GM23338 (cell line): Measurements from ENCODE around the gene TAF4. TPM values are rescaled to one million over a fixed set of nuclear protein-coding genes. Genes with fewer than 3 reads are reported as not detected.

Source experiments
- ATAC-seq: fragments of 200-7000 bp; cut with Tn5 transposase; 3 replicates; pipeline ENCODE4 v1.9.1; 2020
- DNase-seq: peaks from one replicate; pipeline ENCODE4 v3.0.0-alpha.2; 2015; ENCODE audit warnings: low spot score
- H2AFZ ChIP-seq: fragments of 200-600 bp; sonication (generic); 2 replicates; pipeline ENCODE4 v1.8.0; 2016; ENCODE audit warnings: antibody characterized with exemption, mild to moderate bottlenecking, moderate library complexity
- H3F3A ChIP-seq: fragments of 200-600 bp; sonication (generic); replicated peaks from 2 replicates; pipeline ENCODE4 v1.8.0; 2017; ENCODE audit warnings: antibody characterized with exemption, mixed run types, low read depth
- H3K27ac ChIP-seq: fragments of 200-600 bp; sonication (generic); 2 replicates; pipeline ENCODE4 v1.6.1; 2016; ENCODE audit warnings: low read depth
- H3K27me3 ChIP-seq: fragments of 200-600 bp; sonication (generic); 2 replicates; pipeline ENCODE4 v1.8.0; 2016; ENCODE audit warnings: mild to moderate bottlenecking, mixed run types, moderate library complexity; ENCODE audit not compliant: insufficient read depth
- H3K36me3 ChIP-seq: fragments of 200-600 bp; sonication (generic); 2 replicates; pipeline ENCODE4 v1.8.0; 2016; ENCODE audit warnings: mild to moderate bottlenecking; ENCODE audit not compliant: insufficient read depth
- H3K4me1 ChIP-seq: fragments of 200-600 bp; sonication (generic); 2 replicates; pipeline ENCODE4 v1.8.0; 2016; ENCODE audit warnings: mild to moderate bottlenecking, moderate library complexity; ENCODE audit not compliant: insufficient read depth
- H3K4me2 ChIP-seq: fragments of 200-600 bp; sonication (generic); 2 replicates; pipeline ENCODE4 v1.7.1; 2017; ENCODE audit warnings: mixed run types
- H3K4me3 ChIP-seq: fragments of 200-600 bp; sonication (generic); 2 replicates; pipeline ENCODE4 v1.6.1; 2016; ENCODE audit warnings: mixed run types
- H3K79me2 ChIP-seq: fragments of 200-600 bp; sonication (generic); replicated peaks from 2 replicates; pipeline ENCODE4 v1.8.0; 2017; ENCODE audit warnings: mild to moderate bottlenecking; ENCODE audit not compliant: insufficient read depth
- H3K9me2 ChIP-seq: fragments of 200-600 bp; sonication (generic); 2 replicates; pipeline ENCODE4 v1.8.0; 2017; ENCODE audit not compliant: insufficient read depth
- H4K20me1 ChIP-seq: fragments of 200-600 bp; sonication (generic); replicated peaks from 2 replicates; pipeline ENCODE4 v1.8.0; 2017; ENCODE audit warnings: mild to moderate bottlenecking; ENCODE audit not compliant: insufficient read depth
- H3K27ac Mint-ChIP-seq: 2 replicates; pipeline ENCODE4 v1.8.0; 2020; ENCODE audit warnings: inconsistent platforms, mild to moderate bottlenecking, moderate library complexity, mixed read lengths
- H3K27me3 Mint-ChIP-seq: 3 replicates; pipeline ENCODE4 v1.8.0; 2022; ENCODE audit warnings: low read depth, mild to moderate bottlenecking, moderate library complexity, mixed read lengths, inconsistent platforms; ENCODE audit not compliant: insufficient read depth, poor library complexity
- H3K36me3 Mint-ChIP-seq: 3 replicates; pipeline ENCODE4 v1.8.0; 2021; ENCODE audit warnings: low read depth, mild to moderate bottlenecking, inconsistent platforms, moderate library complexity, mixed read lengths
- H3K4me1 Mint-ChIP-seq: 3 replicates; pipeline ENCODE4 v1.8.0; 2020; ENCODE audit warnings: mild to moderate bottlenecking, inconsistent platforms, mixed read lengths
- H3K4me3 Mint-ChIP-seq: 3 replicates; pipeline ENCODE4 v1.8.0; 2021; ENCODE audit warnings: moderate library complexity, mild to moderate bottlenecking, inconsistent platforms, mixed read lengths
- H3K9me3 Mint-ChIP-seq: 3 replicates; pipeline ENCODE4 v1.8.0; 2020; ENCODE audit warnings: moderate library complexity, mild to moderate bottlenecking, inconsistent platforms, mixed read lengths
- CTCF ChIP-seq, 2 experiments: fragments of 200-600 bp in 1 of 2; sonication (generic) in 1 of 2; conservative IDR thresholded peaks; 2 replicates each; pipeline versions ENCODE4 v1.5.1 to v1.6.1; 2016 to 2017; ENCODE audit warnings: antibody characterized with exemption in 2 of 2, low read depth in 2 of 2, mild to moderate bottlenecking in 2 of 2, moderate library complexity in 1 of 2
- EZH2 ChIP-seq: fragments of 200-600 bp; sonication (generic); IDR thresholded peaks from one replicate; pipeline ENCODE4 v1.8.0; 2017; ENCODE audit warnings: antibody characterized with exemption, mild to moderate bottlenecking, low read depth; ENCODE audit not compliant: unreplicated experiment
- EZH2phosphoT487 ChIP-seq: fragments of 200-600 bp; sonication (generic); IDR thresholded peaks from one replicate; pipeline ENCODE4 v1.8.1; 2018; ENCODE audit warnings: antibody characterized with exemption; ENCODE audit not compliant: unreplicated experiment
- JUNB ChIP-seq: IDR thresholded peaks from one replicate; pipeline ENCODE4 v1.6.1; 2016; ENCODE audit warnings: antibody characterized with exemption; ENCODE audit not compliant: unreplicated experiment
- NANOG ChIP-seq: IDR thresholded peaks from 2 replicates; pipeline ENCODE4 v1.6.1; 2016; ENCODE audit warnings: antibody characterized with exemption, borderline replicate concordance
- POLR2AphosphoS5 ChIP-seq: IDR thresholded peaks from 2 replicates; pipeline ENCODE4 v1.6.1; 2016; ENCODE audit warnings: antibody characterized with exemption, low read depth
- REST ChIP-seq: IDR thresholded peaks from one replicate; pipeline ENCODE4 v1.6.1; 2018; ENCODE audit warnings: antibody characterized with exemption; ENCODE audit not compliant: unreplicated experiment
- ZNF114 ChIP-seq: fragments of 250-450 bp; sonication (Bioruptor Pico); IDR thresholded peaks from 2 replicates; pipeline ENCODE4 v1.5.0; 2020; ENCODE audit warnings: mild to moderate bottlenecking, moderate library complexity
- ZNF331 ChIP-seq: fragments of 250-450 bp; sonication (Bioruptor Pico); IDR thresholded peaks from 2 replicates; pipeline ENCODE4 v1.5.0; 2020; ENCODE audit warnings: low read depth, mild to moderate bottlenecking, moderate library complexity
- polyA plus RNA-seq: library from polyadenylated mRNA; unstranded; fragments of >200 nt; fragmentation: Nextera tagmentation; extraction: Ambion mirVana; gene quantifications from 2 replicates; pipeline ENCODE4 v1.2.1, GENCODE V29; 2016
- total RNA-seq: library from RNA; depleted of rRNA; stranded (reverse); fragments of >200 nt; shearing (Covaris generic); gene quantifications from 2 replicates; pipeline ENCODE4 v1.2.3, GENCODE V29; 2014
- TF ChIP-seq, protein P1 (sequence below): fragments of 250-450 bp; sonication (Bioruptor Pico); IDR thresholded peaks from 2 replicates; pipeline ENCODE4 v1.5.0; 2020; ENCODE audit warnings: mild to moderate bottlenecking, moderate library complexity

The TAF4 gene
- total and polyA plus RNA-seq, 2 experiments from 2014 or later, result 7.2 to 60.0 TPM

DNA sequence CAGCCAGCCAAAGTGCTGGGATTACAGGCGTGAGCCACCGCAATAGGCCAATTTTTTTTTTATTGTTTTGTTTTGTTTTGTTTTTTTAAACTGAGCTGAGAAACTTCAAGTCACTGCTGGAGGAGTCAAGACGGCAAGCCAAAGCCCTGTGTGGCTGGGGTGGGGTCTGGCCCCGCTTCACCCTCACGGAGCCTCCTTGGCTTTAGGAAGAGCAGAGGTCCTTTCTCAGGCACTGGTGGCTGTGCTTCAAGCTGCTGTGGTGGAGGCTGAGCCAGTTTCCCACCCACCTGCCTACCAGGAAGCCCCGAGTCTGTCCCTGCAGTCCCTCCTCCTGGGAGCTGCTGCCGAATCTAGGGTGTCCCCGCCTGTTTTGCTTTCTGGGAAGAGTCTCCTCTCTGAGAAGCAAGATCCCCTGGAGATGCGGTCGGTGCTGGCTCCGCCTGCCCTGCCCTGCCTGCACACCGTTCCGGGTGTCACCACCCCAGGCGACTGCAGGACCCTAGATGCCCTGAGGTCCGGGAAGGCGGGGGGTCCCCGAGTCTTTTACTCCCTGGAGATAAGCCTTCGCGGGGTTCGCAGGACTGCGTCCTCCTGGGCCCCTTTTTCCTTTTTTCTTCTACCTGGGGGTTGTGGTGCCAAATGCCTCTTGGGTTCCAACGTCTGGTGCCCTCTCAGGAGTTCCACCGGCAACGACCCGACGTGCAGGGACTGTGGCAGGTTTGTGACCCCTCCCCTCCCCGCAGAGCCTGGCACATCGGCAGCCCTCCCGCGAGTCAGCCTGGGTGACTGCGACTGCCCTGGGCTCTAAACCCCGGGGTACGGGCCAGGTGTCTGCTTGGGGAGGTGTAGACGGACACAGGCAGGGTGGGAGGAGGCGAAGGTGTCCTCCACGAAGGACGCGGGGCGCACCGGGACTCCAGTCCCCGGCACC is 100.7 kb downstream of the TAF4 start:
- Mint-ChIP-seq H3K27ac (no peak overlapping the region), H3K27me3 (peaks cover 5% of the 10 kb centered on the region)
- peak overlapping the region; percentile 73 for H3K4me2 ChIP-seq

More for the DNA sequence above, 100.7 kb downstream of the TAF4 start:
- Mint-ChIP-seq H3K9me3 (no peaks in the 10 kb centered on the region), H3K4me3 (no peak overlapping the region), H3K4me1 (peaks cover 8% of the 10 kb centered on the region; the same call in 2 of the 3 replicates), H3K36me3 (no peaks in the 10 kb centered on the region)
- H2AFZ ChIP-seq, result no peak overlapping the region
- no peaks in the 10 kb centered on the region; the same call in 1 of the 2 replicates for H3F3A ChIP-seq
- no peaks in the 10 kb centered on the region for H3K27me3 ChIP-seq
- H4K20me1 ChIP-seq, result no peaks in the 10 kb centered on the region
- no peak overlapping the region for H3K27ac ChIP-seq
- no peaks in the 10 kb centered on the region; the same call in 1 of the 2 replicates for H3K4me1 ChIP-seq
- H3K36me3 ChIP-seq, result no peaks in the 10 kb centered on the region
- peak; percentile 37 for DNase-seq
- H3K79me2 ChIP-seq, result no peaks in the 10 kb centered on the region
- peak overlapping the region; percentile 47 for H3K4me3 ChIP-seq
- TF ChIP-seq POLR2AphosphoS5 (no peak), JUNB (no peak), NANOG (no peak), ZNF331 (no peak), CTCF (conservative IDR thresholded peaks at IDR 0.05; ENCODE audit: low read depth in 2 of 2) (no peak), EZH2 (no peak), EZH2phosphoT487 (no peak), ZNF114 (no peak), REST (no peak)
- TF ChIP-seq, protein P1, sequence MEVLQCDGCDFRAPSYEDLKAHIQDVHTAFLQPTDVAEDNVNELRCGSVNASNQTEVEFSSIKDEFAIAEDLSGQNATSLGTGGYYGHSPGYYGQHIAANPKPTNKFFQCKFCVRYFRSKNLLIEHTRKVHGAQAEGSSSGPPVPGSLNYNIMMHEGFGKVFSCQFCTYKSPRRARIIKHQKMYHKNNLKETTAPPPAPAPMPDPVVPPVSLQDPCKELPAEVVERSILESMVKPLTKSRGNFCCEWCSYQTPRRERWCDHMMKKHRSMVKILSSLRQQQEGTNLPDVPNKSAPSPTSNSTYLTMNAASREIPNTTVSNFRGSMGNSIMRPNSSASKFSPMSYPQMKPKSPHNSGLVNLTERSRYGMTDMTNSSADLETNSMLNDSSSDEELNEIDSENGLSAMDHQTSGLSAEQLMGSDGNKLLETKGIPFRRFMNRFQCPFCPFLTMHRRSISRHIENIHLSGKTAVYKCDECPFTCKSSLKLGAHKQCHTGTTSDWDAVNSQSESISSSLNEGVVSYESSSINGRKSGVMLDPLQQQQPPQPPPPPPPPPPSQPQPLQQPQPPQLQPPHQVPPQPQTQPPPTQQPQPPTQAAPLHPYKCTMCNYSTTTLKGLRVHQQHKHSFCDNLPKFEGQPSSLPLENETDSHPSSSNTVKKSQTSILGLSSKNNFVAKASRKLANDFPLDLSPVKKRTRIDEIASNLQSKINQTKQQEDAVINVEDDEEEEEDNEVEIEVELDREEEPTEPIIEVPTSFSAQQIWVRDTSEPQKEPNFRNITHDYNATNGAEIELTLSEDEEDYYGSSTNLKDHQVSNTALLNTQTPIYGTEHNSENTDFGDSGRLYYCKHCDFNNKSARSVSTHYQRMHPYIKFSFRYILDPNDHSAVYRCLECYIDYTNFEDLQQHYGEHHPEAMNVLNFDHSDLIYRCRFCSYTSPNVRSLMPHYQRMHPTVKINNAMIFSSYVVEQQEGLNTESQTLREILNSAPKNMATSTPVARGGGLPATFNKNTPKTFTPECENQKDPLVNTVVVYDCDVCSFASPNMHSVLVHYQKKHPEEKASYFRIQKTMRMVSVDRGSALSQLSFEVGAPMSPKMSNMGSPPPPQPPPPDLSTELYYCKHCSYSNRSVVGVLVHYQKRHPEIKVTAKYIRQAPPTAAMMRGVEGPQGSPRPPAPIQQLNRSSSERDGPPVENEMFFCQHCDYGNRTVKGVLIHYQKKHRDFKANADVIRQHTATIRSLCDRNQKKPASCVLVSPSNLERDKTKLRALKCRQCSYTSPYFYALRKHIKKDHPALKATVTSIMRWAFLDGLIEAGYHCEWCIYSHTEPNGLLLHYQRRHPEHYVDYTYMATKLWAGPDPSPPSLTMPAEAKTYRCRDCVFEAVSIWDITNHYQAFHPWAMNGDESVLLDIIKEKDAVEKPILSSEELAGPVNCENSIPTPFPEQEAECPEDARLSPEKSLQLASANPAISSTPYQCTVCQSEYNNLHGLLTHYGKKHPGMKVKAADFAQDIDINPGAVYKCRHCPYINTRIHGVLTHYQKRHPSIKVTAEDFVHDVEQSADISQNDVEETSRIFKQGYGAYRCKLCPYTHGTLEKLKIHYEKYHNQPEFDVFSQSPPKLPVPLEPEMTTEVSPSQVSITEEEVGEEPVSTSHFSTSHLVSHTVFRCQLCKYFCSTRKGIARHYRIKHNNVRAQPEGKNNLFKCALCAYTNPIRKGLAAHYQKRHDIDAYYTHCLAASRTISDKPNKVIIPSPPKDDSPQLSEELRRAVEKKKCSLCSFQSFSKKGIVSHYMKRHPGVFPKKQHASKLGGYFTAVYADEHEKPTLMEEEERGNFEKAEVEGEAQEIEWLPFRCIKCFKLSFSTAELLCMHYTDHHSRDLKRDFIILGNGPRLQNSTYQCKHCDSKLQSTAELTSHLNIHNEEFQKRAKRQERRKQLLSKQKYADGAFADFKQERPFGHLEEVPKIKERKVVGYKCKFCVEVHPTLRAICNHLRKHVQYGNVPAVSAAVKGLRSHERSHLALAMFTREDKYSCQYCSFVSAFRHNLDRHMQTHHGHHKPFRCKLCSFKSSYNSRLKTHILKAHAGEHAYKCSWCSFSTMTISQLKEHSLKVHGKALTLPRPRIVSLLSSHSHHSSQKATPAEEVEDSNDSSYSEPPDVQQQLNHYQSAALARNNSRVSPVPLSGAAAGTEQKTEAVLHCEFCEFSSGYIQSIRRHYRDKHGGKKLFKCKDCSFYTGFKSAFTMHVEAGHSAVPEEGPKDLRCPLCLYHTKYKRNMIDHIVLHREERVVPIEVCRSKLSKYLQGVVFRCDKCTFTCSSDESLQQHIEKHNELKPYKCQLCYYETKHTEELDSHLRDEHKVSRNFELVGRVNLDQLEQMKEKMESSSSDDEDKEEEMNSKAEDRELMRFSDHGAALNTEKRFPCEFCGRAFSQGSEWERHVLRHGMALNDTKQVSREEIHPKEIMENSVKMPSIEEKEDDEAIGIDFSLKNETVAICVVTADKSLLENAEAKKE (CRISPR knock-in tag), result no peak
- peak; percentile 21 for ATAC-seq
- H3K9me2 ChIP-seq, result no peaks in the 10 kb centered on the region
